DND-41 (cell line): ENCODE data around the gene FAIM.

Experiments
- CTCF ChIP-seq: IDR thresholded peaks from 2 replicates; pipeline ENCODE4 v1.5.1; 2012; ENCODE audit warnings: borderline replicate concordance, low read length, moderate library complexity, mild to moderate bottlenecking; ENCODE audit not compliant: poor library complexity, severe bottlenecking; ENCODE audit errors: extremely low read depth
- EZH2 ChIP-seq: IDR thresholded peaks from 3 replicates; pipeline ENCODE4 v1.6.1; 2012; ENCODE audit warnings: borderline replicate concordance, low read depth, mild to moderate bottlenecking, moderate library complexity, low read length, inconsistent platforms; ENCODE audit not compliant: severe bottlenecking

- TF ChIP-seq CTCF: no peak
- no peak for TF ChIP-seq EZH2
Observed at GRCh38 chr3:138642226-138642926, 33.8 kb downstream of the FAIM start.
